Measurements from ENCODE around the gene HOXB2.

HOXB2 gene

GRCh38 chr17:48526608-48527546 is 18.0 kb downstream of the HOXB2 start:
- Histone ChIP-seq H3K9me3 (replicated peaks; ENCODE audit: low read length) (no peaks in the 10 kb centered on the region), H3K4me3 (ENCODE audit: low read length) (no peak overlapping the region), H3K4me1 (ENCODE audit: control insufficient read depth, insufficient read depth, low read length) (peaks cover 13% of the 10 kb centered on the region), H3K36me3 (ENCODE audit: insufficient read depth, low read length) (no peaks in the 10 kb centered on the region), H3K9ac (ENCODE audit: low read depth, low read length) (no peak overlapping the region), H3K4me2 (ENCODE audit: low read length) (no peak overlapping the region), H3K27me3 (ENCODE audit: control insufficient read depth, insufficient read depth, low read length) (no peaks in the 10 kb centered on the region)

GRCh38 chr17:48523010-48523409 is 21.9 kb downstream of the HOXB2 start:
- Histone ChIP-seq H3K4me3 (ENCODE audit: low read length) (no peak overlapping the region), H3K36me3 (ENCODE audit: insufficient read depth, low read length) (no peaks in the 10 kb centered on the region), H3K4me1 (ENCODE audit: control insufficient read depth, insufficient read depth, low read length) (peaks cover 19% of the 10 kb centered on the region), H3K9ac (ENCODE audit: low read depth, low read length) (no peak overlapping the region), H3K9me3 (replicated peaks; ENCODE audit: low read length) (no peaks in the 10 kb centered on the region), H3K27me3 (ENCODE audit: control insufficient read depth, insufficient read depth, low read length) (peaks cover 6% of the 10 kb centered on the region), H3K4me2 (ENCODE audit: low read length) (no peak overlapping the region)

- H3K36me3 ChIP-seq (ENCODE audit: insufficient read depth, low read length), result no peaks in the 10 kb centered on the region
- H3K4me2 ChIP-seq (ENCODE audit: low read length), result no peak overlapping the region
- H3K9me3 ChIP-seq (replicated peaks; ENCODE audit: low read length), result no peaks in the 10 kb centered on the region
- no peak overlapping the region for H3K9ac ChIP-seq (ENCODE audit: low read depth, low read length)
- no peak overlapping the region for H3K4me3 ChIP-seq (ENCODE audit: low read length)
- H3K27me3 ChIP-seq (ENCODE audit: control insufficient read depth, insufficient read depth, low read length), result peaks cover 12% of the 10 kb centered on the region
- H3K4me1 ChIP-seq (ENCODE audit: control insufficient read depth, insufficient read depth, low read length), result peaks cover 19% of the 10 kb centered on the region
Measured at GRCh38 chr17:48522031-48522653, 22.8 kb downstream of the HOXB2 start.

- Histone ChIP-seq H3K4me1 (ENCODE audit: control insufficient read depth, insufficient read depth, low read length) (peaks cover 19% of the 10 kb centered on the region), H3K9me3 (replicated peaks; ENCODE audit: low read length) (no peaks in the 10 kb centered on the region), H3K4me3 (ENCODE audit: low read length) (no peak overlapping the region), H3K4me2 (ENCODE audit: low read length) (no peak overlapping the region), H3K9ac (ENCODE audit: low read depth, low read length) (no peak overlapping the region), H3K36me3 (ENCODE audit: insufficient read depth, low read length) (no peaks in the 10 kb centered on the region), H3K27me3 (ENCODE audit: control insufficient read depth, insufficient read depth, low read length) (peaks cover 20% of the 10 kb centered on the region)
Measured at GRCh38 chr17:48520631-48521079, 24.3 kb downstream of the HOXB2 start.

- no peak overlapping the region for H3K9ac ChIP-seq (ENCODE audit: low read depth, low read length)
- no peak overlapping the region for H3K4me3 ChIP-seq (ENCODE audit: low read length)
- peaks cover 21% of the 10 kb centered on the region for H3K27me3 ChIP-seq (ENCODE audit: control insufficient read depth, insufficient read depth, low read length)
- H3K9me3 ChIP-seq (replicated peaks; ENCODE audit: low read length), result no peaks in the 10 kb centered on the region
- H3K4me1 ChIP-seq (ENCODE audit: control insufficient read depth, insufficient read depth, low read length), result peaks cover 19% of the 10 kb centered on the region
- H3K4me2 ChIP-seq (ENCODE audit: low read length), result no peak overlapping the region
- H3K36me3 ChIP-seq (ENCODE audit: insufficient read depth, low read length), result no peaks in the 10 kb centered on the region
Measured at GRCh38 chr17:48519427-48519826, 25.5 kb downstream of the HOXB2 start.

GRCh38 chr17:48517478-48517877 is 27.4 kb downstream of the HOXB2 start:
- Histone ChIP-seq H3K27me3 (ENCODE audit: control insufficient read depth, insufficient read depth, low read length) (peaks cover 35% of the 10 kb centered on the region), H3K9ac (ENCODE audit: low read depth, low read length) (no peak overlapping the region), H3K36me3 (ENCODE audit: insufficient read depth, low read length) (no peaks in the 10 kb centered on the region), H3K9me3 (replicated peaks; ENCODE audit: low read length) (no peaks in the 10 kb centered on the region), H3K4me3 (ENCODE audit: low read length) (no peak overlapping the region), H3K4me2 (ENCODE audit: low read length) (no peak overlapping the region), H3K4me1 (ENCODE audit: control insufficient read depth, insufficient read depth, low read length) (peaks cover 12% of the 10 kb centered on the region)

GRCh38 chr17:48515925-48516900 is 28.7 kb downstream of the HOXB2 start:
- Histone ChIP-seq H3K27me3 (ENCODE audit: control insufficient read depth, insufficient read depth, low read length) (peaks cover 35% of the 10 kb centered on the region), H3K36me3 (ENCODE audit: insufficient read depth, low read length) (no peaks in the 10 kb centered on the region), H3K4me1 (ENCODE audit: control insufficient read depth, insufficient read depth, low read length) (peaks cover 12% of the 10 kb centered on the region), H3K9ac (ENCODE audit: low read depth, low read length) (no peak overlapping the region), H3K4me2 (ENCODE audit: low read length) (no peak overlapping the region), H3K9me3 (replicated peaks; ENCODE audit: low read length) (no peaks in the 10 kb centered on the region), H3K4me3 (ENCODE audit: low read length) (no peak overlapping the region)

GRCh38 chr17:48514477-48514876 is 30.4 kb downstream of the HOXB2 start:
- Histone ChIP-seq H3K27me3 (ENCODE audit: control insufficient read depth, insufficient read depth, low read length) (peaks cover 29% of the 10 kb centered on the region), H3K4me2 (ENCODE audit: low read length) (no peak overlapping the region), H3K4me1 (ENCODE audit: control insufficient read depth, insufficient read depth, low read length) (peaks cover 8% of the 10 kb centered on the region), H3K9me3 (replicated peaks; ENCODE audit: low read length) (no peaks in the 10 kb centered on the region), H3K36me3 (ENCODE audit: insufficient read depth, low read length) (no peaks in the 10 kb centered on the region), H3K4me3 (ENCODE audit: low read length) (no peak overlapping the region), H3K9ac (ENCODE audit: low read depth, low read length) (no peak overlapping the region)

- Histone ChIP-seq H3K36me3 (ENCODE audit: insufficient read depth, low read length) (no peaks in the 10 kb centered on the region), H3K27me3 (ENCODE audit: control insufficient read depth, insufficient read depth, low read length) (peaks cover 29% of the 10 kb centered on the region), H3K9me3 (replicated peaks; ENCODE audit: low read length) (no peaks in the 10 kb centered on the region), H3K4me3 (ENCODE audit: low read length) (no peak overlapping the region), H3K4me2 (ENCODE audit: low read length) (no peak overlapping the region), H3K9ac (ENCODE audit: low read depth, low read length) (no peak overlapping the region), H3K4me1 (ENCODE audit: control insufficient read depth, insufficient read depth, low read length) (peaks cover 8% of the 10 kb centered on the region)
Measured at GRCh38 chr17:48513666-48514455, 31.0 kb downstream of the HOXB2 start.

- Histone ChIP-seq H3K4me3 (ENCODE audit: low read length) (no peak overlapping the region), H3K27me3 (ENCODE audit: control insufficient read depth, insufficient read depth, low read length) (peaks cover 29% of the 10 kb centered on the region), H3K36me3 (ENCODE audit: insufficient read depth, low read length) (no peaks in the 10 kb centered on the region), H3K9ac (ENCODE audit: low read depth, low read length) (no peak overlapping the region), H3K9me3 (replicated peaks; ENCODE audit: low read length) (no peaks in the 10 kb centered on the region), H3K4me1 (ENCODE audit: control insufficient read depth, insufficient read depth, low read length) (peaks cover 8% of the 10 kb centered on the region), H3K4me2 (ENCODE audit: low read length) (no peak overlapping the region)
Measured at GRCh38 chr17:48513097-48513496, 31.8 kb downstream of the HOXB2 start.

Data from skeletal muscle satellite cell (primary cell).